ENCODE measurements around the gene LAMTOR3.

The LAMTOR3 gene

DNA sequence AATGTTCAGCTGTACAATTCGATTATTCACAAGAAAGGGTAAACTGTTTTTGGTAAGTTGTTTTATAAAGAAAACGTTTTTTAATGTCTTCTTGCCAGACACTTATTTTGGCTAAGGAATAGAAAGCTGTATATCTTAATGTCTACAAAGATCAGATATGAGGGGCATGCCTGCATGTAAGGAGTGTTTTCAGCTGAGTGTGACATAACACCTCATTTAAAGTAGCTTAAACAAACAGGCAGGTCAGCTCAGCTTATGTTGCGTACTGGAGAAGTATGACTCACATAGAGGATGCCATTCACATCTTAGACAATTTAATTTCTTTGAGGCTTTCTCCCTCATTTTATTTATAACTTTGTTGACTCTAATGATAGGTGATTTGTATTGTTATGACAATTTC lies 30.4 kb downstream of the LAMTOR3 start:
- in situ Hi-C loops (cut with HindIII; ENCODE audit: low sequenced_read_pairs), result no loop called here

- in situ Hi-C loops (cut with HindIII; ENCODE audit: low sequenced_read_pairs), result no loop called here
Measured at GRCh38 chr4:99861120-99861905, 32.9 kb downstream of the LAMTOR3 start.

DNA sequence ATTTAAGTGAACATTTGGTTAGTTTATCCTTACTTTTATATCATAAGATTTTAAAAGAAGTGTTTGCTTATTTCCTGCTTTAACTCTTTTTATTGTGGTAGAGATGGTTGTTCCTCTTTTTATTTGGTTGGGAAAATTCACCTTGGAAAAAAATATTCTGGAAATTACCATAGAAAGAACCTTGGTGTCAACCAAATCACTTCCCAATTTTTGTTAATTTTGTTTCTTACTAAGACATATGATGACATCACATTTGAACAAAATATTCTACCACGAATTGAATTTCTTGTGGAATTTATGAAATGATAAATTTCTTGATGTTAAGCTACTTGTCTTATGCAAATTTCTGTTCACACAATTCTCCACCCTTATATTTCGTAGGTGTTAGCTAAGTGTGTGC lies 33.7 kb downstream of the LAMTOR3 start:
- in situ Hi-C loops (cut with HindIII; ENCODE audit: low sequenced_read_pairs), result no loop called here

- in situ Hi-C loops (cut with HindIII; ENCODE audit: low sequenced_read_pairs), result no loop called here
Measured at GRCh38 chr4:99859618-99860017, 34.6 kb downstream of the LAMTOR3 start.

GRCh38 chr4:99857307-99857706 lies 36.9 kb downstream of the LAMTOR3 start:
- in situ Hi-C loops (cut with HindIII; ENCODE audit: low sequenced_read_pairs), result no loop called here

DNA sequence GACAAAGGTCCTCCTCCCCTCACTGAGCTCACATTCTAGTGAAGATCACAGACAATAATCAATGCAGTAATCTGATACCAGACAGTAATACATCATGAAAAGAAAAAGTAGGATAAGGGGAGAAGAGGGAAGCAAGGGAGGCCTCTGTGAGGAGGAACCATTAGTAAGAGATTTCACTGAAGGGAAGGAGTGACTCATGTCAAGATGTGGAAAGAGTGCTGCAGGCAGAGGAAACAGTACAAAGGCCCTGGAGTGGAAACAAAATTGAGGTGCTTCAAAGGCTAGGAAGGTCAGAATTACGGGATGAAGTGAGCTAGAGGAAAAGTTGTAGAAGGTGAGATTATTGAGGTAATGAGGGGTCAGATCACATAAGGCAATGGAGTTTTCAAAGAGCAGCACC lies 38.1 kb downstream of the LAMTOR3 start:
- in situ Hi-C loops (cut with HindIII; ENCODE audit: low sequenced_read_pairs), result no loop called here

GRCh38 chr4:99855678-99856077 lies 38.5 kb downstream of the LAMTOR3 start:
- in situ Hi-C loops (cut with HindIII; ENCODE audit: low sequenced_read_pairs), result no loop called here

DNA sequence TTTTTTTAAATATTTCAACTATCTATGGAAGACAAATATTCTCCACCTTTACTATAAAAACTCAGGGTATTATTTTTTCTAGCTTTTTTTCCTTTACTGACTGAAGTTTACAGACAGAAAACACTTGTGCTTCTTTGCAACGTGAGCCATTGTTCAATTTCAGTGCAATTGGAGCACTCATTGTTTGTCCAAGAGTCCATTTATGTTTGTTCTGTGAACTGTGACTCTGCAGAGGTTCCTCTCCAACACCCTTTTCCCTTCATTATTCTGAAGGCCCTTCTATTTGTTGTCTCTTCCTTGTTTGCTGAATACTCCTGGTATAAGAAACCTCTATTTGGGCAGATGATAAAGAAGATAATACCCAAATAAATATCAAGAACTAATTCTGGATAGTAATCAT lies 40.2 kb downstream of the LAMTOR3 start:
- in situ Hi-C loops (cut with HindIII; ENCODE audit: low sequenced_read_pairs), result no loop called here

GRCh38 chr4:99853190-99853589 lies 41.0 kb downstream of the LAMTOR3 start:
- in situ Hi-C loops (cut with HindIII; ENCODE audit: low sequenced_read_pairs), result no loop called here

DNA sequence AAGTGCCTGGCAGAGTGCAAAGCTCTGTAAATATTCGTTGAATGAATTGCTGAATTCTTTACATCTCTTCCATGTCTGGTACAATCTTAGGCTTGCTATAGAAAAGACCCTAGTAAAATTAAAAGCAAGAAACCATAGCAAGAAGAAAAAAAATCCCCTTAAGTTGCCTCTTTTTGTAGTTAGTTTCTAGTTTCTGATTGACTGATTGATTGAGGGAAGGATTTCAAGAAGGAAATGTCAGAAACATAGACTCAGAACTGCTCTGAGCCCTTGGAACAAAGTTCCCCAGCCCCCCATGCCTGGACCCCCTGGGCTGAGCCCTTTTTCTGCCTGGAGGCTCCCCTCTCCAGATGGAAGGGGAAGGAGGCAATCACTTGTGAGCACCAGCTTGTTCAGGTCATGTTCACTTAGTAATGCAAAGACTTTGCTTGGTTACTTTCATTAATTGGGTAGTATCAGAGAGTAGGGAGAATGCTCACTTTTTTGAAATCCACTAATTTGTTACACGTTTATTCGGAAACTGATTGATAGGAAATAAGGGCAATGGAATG lies 42.0 kb downstream of the LAMTOR3 start:
- in situ Hi-C loops (cut with HindIII; ENCODE audit: low sequenced_read_pairs), result no loop called here

- in situ Hi-C loops (cut with HindIII; ENCODE audit: low sequenced_read_pairs), result no loop called here
Measured at GRCh38 chr4:99848591-99849001, 45.6 kb downstream of the LAMTOR3 start.

DNA sequence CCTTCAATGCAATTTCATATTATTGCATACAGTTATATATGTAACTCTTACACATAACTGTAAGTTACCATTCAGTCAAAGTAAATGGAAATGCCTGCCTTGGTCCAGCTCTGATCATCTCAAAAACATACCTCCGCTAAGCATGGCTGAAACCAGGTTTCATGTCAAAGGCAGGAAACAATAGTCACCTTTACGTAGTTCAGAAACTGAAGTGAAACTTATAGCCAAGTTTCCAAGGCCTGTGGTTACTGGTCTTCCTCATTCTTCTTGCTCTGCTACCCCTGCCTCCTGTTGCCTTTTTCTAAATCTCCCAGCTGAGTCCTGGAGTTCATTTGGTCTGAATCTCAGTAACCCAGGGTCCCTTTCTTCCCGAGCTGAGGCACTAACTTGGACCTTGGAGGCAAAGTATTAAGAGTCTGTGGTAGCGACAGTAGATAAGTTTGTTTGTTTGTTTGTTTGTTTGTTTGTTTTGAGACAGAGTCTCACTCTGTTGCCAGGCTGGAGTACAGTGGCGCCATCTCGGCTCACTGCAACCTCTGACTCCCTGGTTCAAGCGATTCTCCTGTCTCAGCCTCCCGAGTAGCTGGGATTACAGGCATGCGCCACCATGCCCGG lies 46.8 kb downstream of the LAMTOR3 start:
- in situ Hi-C loops (cut with HindIII; ENCODE audit: low sequenced_read_pairs), result no loop called here

GRCh38 chr4:99846891-99847290 lies 47.3 kb downstream of the LAMTOR3 start:
- in situ Hi-C loops (cut with HindIII; ENCODE audit: low sequenced_read_pairs), result no loop called here

DNA sequence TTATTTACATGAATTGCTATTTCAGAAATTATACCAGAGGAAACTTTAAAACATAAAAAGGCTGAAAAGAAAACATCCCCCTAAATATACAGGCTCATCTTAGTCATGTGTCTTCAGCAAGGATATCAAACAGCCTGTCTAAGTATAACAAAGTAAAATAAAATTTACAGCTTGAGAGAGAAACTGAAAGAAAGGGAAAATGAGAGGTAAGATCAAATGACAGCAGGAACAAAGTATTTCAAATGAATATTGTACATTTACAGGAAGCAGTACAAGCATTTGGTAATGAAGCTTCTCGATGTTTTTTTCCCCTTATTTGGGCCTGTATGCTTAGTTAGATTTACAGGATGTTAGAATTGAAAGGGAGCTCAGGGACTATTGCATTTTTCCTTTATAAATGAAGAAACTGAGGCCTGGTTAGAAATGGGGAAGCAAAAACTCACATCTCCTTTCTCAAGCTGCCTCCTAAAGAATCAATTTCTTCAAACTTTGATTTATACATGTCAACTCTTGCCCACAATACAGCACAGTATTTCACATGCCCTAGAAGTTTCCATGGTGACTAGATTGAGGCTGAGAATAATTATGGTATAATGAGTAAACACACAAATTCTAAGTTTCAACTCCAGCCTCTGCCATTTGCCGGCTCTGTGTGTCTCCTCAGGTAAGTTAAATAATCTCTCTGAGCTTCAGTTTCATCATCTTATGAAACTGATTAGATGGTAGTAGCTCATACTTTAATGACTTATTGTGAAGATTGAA lies 48.3 kb downstream of the LAMTOR3 start:
- in situ Hi-C loops (cut with HindIII; ENCODE audit: low sequenced_read_pairs), result no loop called here

DNA sequence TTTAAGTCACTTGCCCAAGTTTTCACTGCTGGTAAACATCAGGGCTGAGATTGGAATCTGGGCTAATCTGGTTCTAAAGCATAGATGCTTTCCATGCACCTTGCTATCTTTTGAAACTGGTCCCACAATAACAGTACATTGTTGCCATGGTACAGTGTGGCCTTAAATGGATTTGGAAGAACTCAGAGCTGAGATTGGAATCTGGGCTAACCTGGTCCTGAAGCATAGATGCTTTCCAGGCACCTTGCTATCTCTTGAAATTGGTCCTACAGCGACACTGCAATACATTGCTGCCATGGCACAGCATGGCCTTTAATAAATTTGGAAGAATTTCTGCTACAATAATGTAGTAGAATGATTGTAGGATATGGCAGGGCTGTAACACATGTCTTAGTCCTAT lies 49.0 kb downstream of the LAMTOR3 start:
- in situ Hi-C loops (cut with HindIII; ENCODE audit: low sequenced_read_pairs), result no loop called here

DNA sequence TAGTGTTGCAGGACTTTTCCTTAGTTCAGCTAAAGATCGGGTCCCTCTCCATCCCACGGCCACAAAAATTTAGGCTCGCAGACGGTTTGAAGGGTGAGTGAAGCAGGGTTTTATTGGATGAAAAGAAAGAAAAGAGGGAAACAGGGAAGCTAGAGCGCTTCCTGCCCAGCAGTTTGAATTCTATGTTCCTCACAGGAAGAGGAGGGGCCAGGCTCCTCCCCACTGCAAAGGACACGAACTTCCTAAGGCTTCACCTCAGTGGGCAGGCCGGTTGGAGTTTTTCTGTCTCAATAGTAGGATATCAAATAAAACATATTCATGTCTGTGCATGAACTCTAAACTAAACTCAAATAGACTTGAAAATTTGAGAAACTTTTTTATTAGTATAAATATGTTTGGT lies 50.2 kb downstream of the LAMTOR3 start:
- in situ Hi-C loops (cut with HindIII; ENCODE audit: low sequenced_read_pairs), result no loop called here

- in situ Hi-C loops (cut with HindIII; ENCODE audit: low sequenced_read_pairs), result no loop called here
Measured at GRCh38 chr4:99843413-99843812, 50.8 kb downstream of the LAMTOR3 start.

DNA sequence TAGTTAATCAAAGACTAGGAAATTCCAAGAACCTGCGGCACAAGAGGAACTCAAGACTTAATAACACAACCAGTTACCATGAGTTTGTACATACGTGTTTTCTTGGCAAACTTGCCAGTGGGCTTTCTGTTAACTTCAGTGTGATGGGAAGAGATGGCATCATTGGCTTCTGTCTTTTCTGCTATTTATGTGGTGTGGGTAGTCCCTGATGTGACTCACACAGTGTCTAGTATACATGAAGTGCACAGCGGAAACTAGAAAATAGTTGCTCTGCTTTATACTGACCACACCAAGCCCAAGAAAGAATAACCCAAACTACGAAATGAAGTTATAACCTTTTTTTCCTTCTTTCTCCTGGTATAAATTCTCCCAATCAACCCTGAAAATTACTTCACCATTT lies 53.1 kb downstream of the LAMTOR3 start:
- in situ Hi-C loops (cut with HindIII; ENCODE audit: low sequenced_read_pairs), result no loop called here

DNA sequence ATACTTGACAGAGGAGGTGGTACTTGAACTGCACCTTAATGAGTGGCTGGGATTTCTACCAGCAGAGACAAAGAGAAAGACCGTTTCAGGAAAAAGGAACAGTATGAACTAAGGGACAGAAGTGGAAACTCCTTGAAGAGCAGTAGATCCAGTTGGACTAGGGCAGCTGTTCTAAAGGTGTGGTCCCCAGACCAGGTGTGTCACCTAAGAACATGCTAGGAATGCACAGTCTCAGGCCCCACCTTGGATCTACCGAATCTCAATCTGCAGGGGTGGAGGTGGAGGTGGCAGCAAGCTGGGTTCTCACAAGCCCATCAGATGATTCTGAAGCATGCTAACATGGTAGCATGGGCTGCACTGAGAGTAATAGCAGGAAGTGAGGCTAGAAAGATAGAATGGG lies 55.3 kb downstream of the LAMTOR3 start:
- in situ Hi-C loops (cut with HindIII; ENCODE audit: low sequenced_read_pairs), result no loop called here

- in situ Hi-C loops (cut with HindIII; ENCODE audit: low sequenced_read_pairs), result no loop called here
Measured at GRCh38 chr4:99835942-99836341, 58.3 kb downstream of the LAMTOR3 start.

DNA sequence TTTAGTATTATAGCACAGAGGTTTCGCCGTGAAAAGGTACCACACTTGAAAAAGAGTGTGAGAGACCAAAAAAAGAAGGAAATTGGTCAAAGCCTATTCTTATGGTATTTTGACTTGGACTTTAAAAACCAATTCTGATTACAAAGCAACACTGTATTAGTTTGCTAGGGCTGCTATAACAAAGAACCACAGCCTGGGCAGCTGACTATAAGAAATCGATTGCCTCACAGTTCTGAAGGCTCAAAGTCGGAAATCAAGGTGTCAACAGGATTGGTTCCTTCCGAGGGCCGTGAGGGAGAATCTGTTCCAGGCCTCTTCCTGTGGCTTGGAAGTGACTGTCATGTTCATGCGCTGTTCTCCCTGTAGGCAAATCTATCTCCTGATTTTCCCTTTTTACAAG lies 59.7 kb downstream of the LAMTOR3 start:
- in situ Hi-C loops (cut with HindIII; ENCODE audit: low sequenced_read_pairs), result no loop called here

DNA sequence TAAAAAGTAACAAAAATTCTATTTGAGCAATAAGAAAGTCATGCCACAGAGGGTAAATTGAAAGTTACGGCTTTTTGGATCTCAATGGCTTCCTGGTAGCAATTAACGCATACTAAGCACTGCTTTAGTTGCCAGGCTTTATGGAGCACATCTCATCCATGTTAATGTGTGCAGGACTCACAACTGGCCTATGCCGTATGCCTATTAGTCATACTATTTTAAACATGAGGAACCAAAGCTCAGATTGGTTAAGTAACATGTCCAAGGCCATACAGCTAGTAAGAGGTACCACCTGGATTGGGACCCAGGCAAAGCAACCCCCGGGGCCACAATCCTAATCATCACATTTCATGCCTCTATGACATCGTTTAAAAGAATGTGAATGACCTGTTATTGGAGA lies 60.5 kb downstream of the LAMTOR3 start:
- in situ Hi-C loops (cut with HindIII; ENCODE audit: low sequenced_read_pairs), result no loop called here
